ENCODE data around the gene DHRSX.

Gene DHRSX

GRCh38 chrX:2489446-2490445, 11.0 kb downstream of the DHRSX start:
- in situ Hi-C loops (cut with HindIII; ENCODE audit: low sequenced_read_pairs): no loop called here
- no peak for TF ChIP-seq CTCF (IDR thresholded peaks at IDR 0.05; ENCODE audit: low read depth, low read length, missing control alignments)
- DNase-seq (ENCODE audit: low read depth): no peak
- no peak overlapping the region for H3K4me3 ChIP-seq (ENCODE audit: low read depth, low read length)

GRCh38 chrX:2488621-2489285, 12.0 kb downstream of the DHRSX start:
- DNase-seq (ENCODE audit: low read depth): no peak

GRCh38 chrX:2487366-2487765, 13.4 kb downstream of the DHRSX start:
- no peak for DNase-seq (ENCODE audit: low read depth)
- in situ Hi-C loops (cut with HindIII; ENCODE audit: low sequenced_read_pairs): no loop called here
- no peak for TF ChIP-seq CTCF (IDR thresholded peaks at IDR 0.05; ENCODE audit: low read depth, low read length, missing control alignments)
- H3K4me3 ChIP-seq (ENCODE audit: low read depth, low read length): no peak overlapping the region

More at GRCh38 chrX:2488621-2489285, 12.0 kb downstream of the DHRSX start:
- TF ChIP-seq CTCF (IDR thresholded peaks at IDR 0.05; ENCODE audit: low read depth, low read length, missing control alignments): no peak
- no peak overlapping the region for H3K4me3 ChIP-seq (ENCODE audit: low read depth, low read length)
- in situ Hi-C loops (cut with HindIII; ENCODE audit: low sequenced_read_pairs): no loop called here

- in situ Hi-C loops (cut with HindIII; ENCODE audit: low sequenced_read_pairs): no loop called here
- no peak for DNase-seq (ENCODE audit: low read depth)
- TF ChIP-seq CTCF (IDR thresholded peaks at IDR 0.05; ENCODE audit: low read depth, low read length, missing control alignments): no peak
- no peak overlapping the region for H3K4me3 ChIP-seq (ENCODE audit: low read depth, low read length)
Observed at GRCh38 chrX:2486476-2487133, 14.2 kb downstream of the DHRSX start.

- no peak overlapping the region for H3K4me3 ChIP-seq (ENCODE audit: low read depth, low read length)
- DNase-seq (ENCODE audit: low read depth): no peak
Observed at GRCh38 chrX:2485789-2486345, 14.9 kb downstream of the DHRSX start.

More at GRCh38 chrX:2485789-2486345, 14.9 kb downstream of the DHRSX start:
- in situ Hi-C loops (cut with HindIII; ENCODE audit: low sequenced_read_pairs): no loop called here
- no peak for TF ChIP-seq CTCF (IDR thresholded peaks at IDR 0.05; ENCODE audit: low read depth, low read length, missing control alignments)
